HFFc6 (cell line): ENCODE data around the gene ELMO1. TPM values are rescaled to one million over a fixed set of nuclear protein-coding genes. Genes with fewer than 3 reads are reported as not detected.

Source experiments
- DNase-seq: peaks from one replicate; pipeline ENCODE4 v3.0.0-alpha.2; 2018
- H3K27ac Mint-ChIP-seq: 2 replicates; pipeline ENCODE4 v1.8.0; 2020; ENCODE audit warnings: mild to moderate bottlenecking, mixed read lengths
- H3K27me3 Mint-ChIP-seq: 2 replicates; pipeline ENCODE4 v1.8.0; 2021; ENCODE audit warnings: mild to moderate bottlenecking, moderate library complexity, mixed read lengths; ENCODE audit not compliant: insufficient read depth
- H3K36me3 Mint-ChIP-seq: 2 replicates; pipeline ENCODE4 v1.8.0; 2021; ENCODE audit warnings: low read depth, mixed read lengths
- H3K4me1 Mint-ChIP-seq: 2 replicates; pipeline ENCODE4 v1.8.0; 2020; ENCODE audit warnings: low read depth, mixed read lengths
- H3K4me3 Mint-ChIP-seq: 2 replicates; pipeline ENCODE4 v1.8.0; 2020; ENCODE audit warnings: mild to moderate bottlenecking, moderate library complexity, mixed read lengths
- H3K9me3 Mint-ChIP-seq: 2 replicates; pipeline ENCODE4 v1.8.0; 2020; ENCODE audit warnings: mild to moderate bottlenecking, mixed read lengths
- total RNA-seq, 6 experiments: library from RNA; stranded (reverse); fragmentation: NEBNext Ultra II Directional; extraction: Animal tissue kit (Norgen Biotek cat#: 25700); gene quantifications; 2 replicates in 1 of 6; 3 replicates in 5 of 6; pipeline ENCODE4 v1.2.3, GENCODE V29; 2021
- TF ChIP-seq, protein P1 (sequence below): fragments of 200-600 bp; sonication (generic); IDR thresholded peaks from 2 replicates; pipeline ENCODE4 v1.5.0; 2021; ENCODE audit warnings: antibody characterized with exemption, mild to moderate bottlenecking

Gene ELMO1
- total RNA-seq, 6 experiments from 2014 or later: not detected

DNA sequence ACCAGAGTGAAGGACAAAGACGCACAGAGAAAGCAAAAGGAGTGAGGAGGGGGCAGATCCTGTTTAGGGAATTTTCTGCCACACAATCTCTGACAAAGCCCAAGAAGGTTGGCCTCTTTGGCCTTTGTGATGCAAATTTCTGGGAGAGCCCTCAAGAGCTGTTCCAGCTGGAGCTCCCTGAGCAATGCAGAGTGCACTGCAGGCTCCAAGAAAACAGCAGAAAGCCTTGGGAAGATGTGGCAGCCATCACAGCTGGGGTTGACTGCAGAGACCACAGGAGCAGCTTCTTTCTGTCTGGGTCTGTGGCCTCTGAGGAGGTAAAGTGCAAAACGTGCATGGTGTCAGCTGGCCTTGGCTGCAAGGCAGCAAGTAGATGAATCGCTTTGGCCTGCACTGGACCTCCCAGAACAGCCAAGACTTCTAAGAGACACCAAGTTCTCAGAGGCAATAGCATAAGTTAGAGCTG lies 200.2 kb downstream of the ELMO1 start:
- Mint-ChIP-seq H3K27ac (no peak overlapping the region), H3K9me3 (peaks cover 31% of the 10 kb centered on the region), H3K4me3 (no peak overlapping the region), H3K4me1 (no peaks in the 10 kb centered on the region), H3K27me3 (no peaks in the 10 kb centered on the region; the same call in none of the 2 replicates), H3K36me3 (no peaks in the 10 kb centered on the region)
- TF ChIP-seq, protein P1, sequence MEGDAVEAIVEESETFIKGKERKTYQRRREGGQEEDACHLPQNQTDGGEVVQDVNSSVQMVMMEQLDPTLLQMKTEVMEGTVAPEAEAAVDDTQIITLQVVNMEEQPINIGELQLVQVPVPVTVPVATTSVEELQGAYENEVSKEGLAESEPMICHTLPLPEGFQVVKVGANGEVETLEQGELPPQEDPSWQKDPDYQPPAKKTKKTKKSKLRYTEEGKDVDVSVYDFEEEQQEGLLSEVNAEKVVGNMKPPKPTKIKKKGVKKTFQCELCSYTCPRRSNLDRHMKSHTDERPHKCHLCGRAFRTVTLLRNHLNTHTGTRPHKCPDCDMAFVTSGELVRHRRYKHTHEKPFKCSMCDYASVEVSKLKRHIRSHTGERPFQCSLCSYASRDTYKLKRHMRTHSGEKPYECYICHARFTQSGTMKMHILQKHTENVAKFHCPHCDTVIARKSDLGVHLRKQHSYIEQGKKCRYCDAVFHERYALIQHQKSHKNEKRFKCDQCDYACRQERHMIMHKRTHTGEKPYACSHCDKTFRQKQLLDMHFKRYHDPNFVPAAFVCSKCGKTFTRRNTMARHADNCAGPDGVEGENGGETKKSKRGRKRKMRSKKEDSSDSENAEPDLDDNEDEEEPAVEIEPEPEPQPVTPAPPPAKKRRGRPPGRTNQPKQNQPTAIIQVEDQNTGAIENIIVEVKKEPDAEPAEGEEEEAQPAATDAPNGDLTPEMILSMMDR: no peak
- no peak for DNase-seq

DNA sequence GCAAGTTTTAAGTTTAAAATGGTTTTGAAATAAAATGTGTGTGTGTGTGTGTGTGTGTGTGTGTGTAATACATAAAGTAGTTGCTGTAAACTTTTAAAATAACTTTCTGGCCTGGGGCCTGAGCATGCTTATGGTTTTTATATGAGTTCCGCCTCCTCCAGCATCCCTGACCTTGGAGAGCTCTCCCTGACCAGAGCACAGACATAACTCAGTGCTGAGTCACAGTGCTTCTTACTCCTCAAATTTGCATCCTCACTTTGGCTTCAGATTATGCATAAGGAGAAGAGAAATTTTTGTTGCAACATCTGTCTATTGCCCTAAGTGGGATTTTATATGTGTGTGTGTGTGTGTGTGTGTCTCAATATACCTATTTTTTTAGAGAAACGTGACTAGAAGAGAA lies 200.8 kb downstream of the ELMO1 start:
- no peaks in the 10 kb centered on the region for H3K4me1 Mint-ChIP-seq
- TF ChIP-seq, protein P1: no peak
- peaks cover 30% of the 10 kb centered on the region for H3K9me3 Mint-ChIP-seq
- H3K27me3 Mint-ChIP-seq: no peaks in the 10 kb centered on the region; the same call in none of the 2 replicates
- H3K36me3 Mint-ChIP-seq: no peaks in the 10 kb centered on the region
- no peak for DNase-seq
- H3K4me3 Mint-ChIP-seq: no peak overlapping the region
- H3K27ac Mint-ChIP-seq: no peak overlapping the region

DNA sequence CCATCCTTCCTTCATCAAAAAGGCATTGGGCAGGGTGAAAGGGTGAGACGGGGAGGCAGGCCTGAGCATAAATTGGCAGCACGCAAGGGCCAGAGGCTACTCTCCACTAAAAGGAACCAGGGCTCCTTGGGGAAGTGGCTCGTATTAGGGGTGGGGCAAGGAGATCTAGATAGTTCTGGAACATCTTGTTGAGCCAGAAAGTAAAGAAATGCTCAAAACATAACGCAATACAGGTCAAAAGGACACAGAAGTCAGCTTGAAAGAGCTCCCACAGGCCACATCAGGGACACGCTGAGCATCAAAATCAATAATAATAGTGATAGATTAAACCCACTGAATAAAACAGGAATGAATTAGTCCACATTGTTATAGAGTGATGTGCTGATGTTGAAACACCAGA lies 203.1 kb downstream of the ELMO1 start:
- H3K27me3 Mint-ChIP-seq: no peaks in the 10 kb centered on the region; the same call in none of the 2 replicates
- no peak overlapping the region for H3K27ac Mint-ChIP-seq
- no peak for DNase-seq
- no peaks in the 10 kb centered on the region for H3K4me1 Mint-ChIP-seq
- no peaks in the 10 kb centered on the region for H3K36me3 Mint-ChIP-seq
- TF ChIP-seq, protein P1: no peak
- no peak overlapping the region for H3K4me3 Mint-ChIP-seq
- peaks cover 33% of the 10 kb centered on the region for H3K9me3 Mint-ChIP-seq

DNA sequence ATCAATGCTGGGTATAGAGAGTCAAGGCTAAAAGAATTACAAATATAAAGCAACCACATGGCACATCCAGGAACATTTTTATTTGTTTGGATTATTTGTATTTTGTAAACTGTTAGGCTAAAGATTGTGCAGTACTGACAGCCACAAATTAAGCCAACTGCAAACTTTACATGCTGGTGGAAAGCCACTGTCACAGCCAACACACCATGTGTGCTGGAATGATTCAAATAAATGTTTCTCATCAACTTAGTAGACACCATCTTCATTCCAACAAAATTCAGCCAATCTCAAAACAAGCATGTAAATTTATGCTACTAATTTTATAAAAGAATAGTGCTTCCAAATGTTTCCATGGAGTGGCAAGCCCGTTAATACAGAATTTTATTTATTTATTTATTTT lies 211.8 kb downstream of the ELMO1 start:
- Mint-ChIP-seq H3K36me3 (no peaks in the 10 kb centered on the region), H3K27me3 (no peaks in the 10 kb centered on the region), H3K4me1 (no peaks in the 10 kb centered on the region), H3K4me3 (no peak overlapping the region), H3K27ac (no peak overlapping the region), H3K9me3 (peaks cover 14% of the 10 kb centered on the region)
- TF ChIP-seq, protein P1: no peak
- no peak for DNase-seq

DNA sequence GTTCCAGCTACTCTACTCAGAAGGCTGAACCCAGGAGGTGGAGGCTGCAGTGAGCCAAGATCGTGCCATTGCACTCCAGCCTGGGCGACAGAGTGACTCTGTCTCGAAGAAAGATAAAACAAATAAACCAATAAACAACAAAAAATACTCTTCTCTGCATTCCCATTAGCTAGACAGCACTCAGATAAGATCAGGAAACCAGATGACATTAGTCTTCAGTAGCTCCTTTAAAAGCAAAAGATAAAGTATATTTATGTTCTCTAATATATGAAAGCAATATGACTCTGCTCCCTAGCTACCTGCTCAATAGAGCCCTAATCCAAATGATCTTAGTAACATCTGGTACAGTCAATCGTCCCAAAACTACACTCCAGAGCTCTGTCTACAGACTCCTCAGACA lies 212.9 kb downstream of the ELMO1 start:
- Mint-ChIP-seq H3K27ac (no peak overlapping the region), H3K9me3 (peaks cover 13% of the 10 kb centered on the region), H3K4me1 (no peaks in the 10 kb centered on the region), H3K36me3 (no peaks in the 10 kb centered on the region), H3K27me3 (no peaks in the 10 kb centered on the region), H3K4me3 (no peak overlapping the region)
- no peak for DNase-seq
- TF ChIP-seq, protein P1: no peak

DNA sequence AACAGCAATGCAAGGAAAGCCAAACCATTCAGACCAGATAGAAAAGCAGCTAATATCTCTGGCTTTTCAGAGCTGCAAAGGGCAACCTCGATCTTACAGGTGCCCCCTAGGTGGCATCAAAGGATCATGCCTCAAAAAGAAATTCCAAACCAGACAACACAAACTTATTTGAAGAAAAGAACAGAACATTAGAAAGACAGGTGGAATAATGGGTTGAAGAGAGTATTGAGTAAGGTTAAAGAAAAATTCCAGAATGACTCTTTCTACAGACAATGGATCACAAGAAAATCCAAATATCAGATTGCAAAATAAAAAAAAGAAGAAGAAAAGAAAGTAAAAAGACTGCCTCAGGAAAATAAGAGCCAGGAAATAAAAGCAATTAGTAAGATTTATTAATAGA lies 213.7 kb downstream of the ELMO1 start:
- H3K4me3 Mint-ChIP-seq: no peak overlapping the region
- no peak overlapping the region for H3K27ac Mint-ChIP-seq
- no peaks in the 10 kb centered on the region for H3K36me3 Mint-ChIP-seq
- no peak for DNase-seq
- H3K4me1 Mint-ChIP-seq: no peaks in the 10 kb centered on the region
- H3K9me3 Mint-ChIP-seq: peaks cover 13% of the 10 kb centered on the region
- TF ChIP-seq, protein P1: peak; percentile 37; the same call in 1 of the 2 replicates
- no peaks in the 10 kb centered on the region; the same call in 1 of the 2 replicates for H3K27me3 Mint-ChIP-seq
